H4 (cell line): ENCODE results near the gene XIST. TPM values are rescaled to one million over a fixed set of nuclear protein-coding genes. Genes with fewer than 3 reads are reported as not detected.
"Not testable (repeated sequence)": the region's sequence is repeated elsewhere in the genome, so short reads cannot be mapped to it uniquely, and the experiment has no call there.

Experiments
- DNase-seq: peaks from one replicate; pipeline ENCODE4 v3.0.0-alpha.2; 2015; ENCODE audit warnings: low spot score
- total RNA-seq: library from RNA; depleted of rRNA; stranded (reverse); fragments of >200 nt; shearing (Covaris generic); gene quantifications from 2 replicates; pipeline ENCODE4 v1.2.3, GENCODE V29; 2014; rRNA removed

Gene XIST
- not detected in 2 replicates for total RNA-seq

- no peak for DNase-seq
Observed at GRCh38 chrX:73852467-73852866, at the start of gene XIST. XIST (minus strand) TSS chrX:73852714.

GRCh38 chrX:73898315-73898714 lies 45.8 kb upstream of the XIST start:
- DNase-seq = not testable (repeated sequence)

- DNase-seq = not testable (repeated sequence)
Observed at GRCh38 chrX:73892515-73893090, 40.1 kb upstream of the XIST start.

- DNase-seq = not testable (repeated sequence)
Observed at GRCh38 chrX:73882260-73882659, 29.7 kb upstream of the XIST start.

GRCh38 chrX:73877687-73878086 lies 25.2 kb upstream of the XIST start:
- no peak for DNase-seq

GRCh38 chrX:73876911-73877310 lies 24.4 kb upstream of the XIST start:
- no peak for DNase-seq

GRCh38 chrX:73868916-73869315 lies 16.4 kb upstream of the XIST start:
- no peak for DNase-seq

- no peak for DNase-seq
Observed at GRCh38 chrX:73867144-73867543, 14.6 kb upstream of the XIST start.

DNA sequence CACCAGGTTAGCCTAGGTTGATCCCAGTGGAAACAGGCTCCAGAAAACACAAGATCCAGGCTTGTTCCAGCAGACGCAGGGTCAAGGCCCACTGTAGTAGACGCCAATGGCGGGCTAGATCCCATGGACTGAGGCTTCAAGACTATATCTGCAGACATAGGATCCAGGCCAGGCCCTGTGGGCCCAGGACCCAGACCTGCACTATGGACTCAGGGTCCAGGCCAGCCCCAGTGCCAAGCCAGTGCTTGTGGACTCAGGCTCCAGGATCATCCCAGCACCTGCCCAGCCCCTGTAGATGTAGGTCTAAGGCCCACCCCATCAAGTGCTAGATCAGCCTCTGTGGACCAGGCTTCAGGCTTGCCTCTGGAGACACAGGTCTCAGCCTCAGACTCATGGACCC lies 11.3 kb upstream of the XIST start:
- DNase-seq = no peak

DNA sequence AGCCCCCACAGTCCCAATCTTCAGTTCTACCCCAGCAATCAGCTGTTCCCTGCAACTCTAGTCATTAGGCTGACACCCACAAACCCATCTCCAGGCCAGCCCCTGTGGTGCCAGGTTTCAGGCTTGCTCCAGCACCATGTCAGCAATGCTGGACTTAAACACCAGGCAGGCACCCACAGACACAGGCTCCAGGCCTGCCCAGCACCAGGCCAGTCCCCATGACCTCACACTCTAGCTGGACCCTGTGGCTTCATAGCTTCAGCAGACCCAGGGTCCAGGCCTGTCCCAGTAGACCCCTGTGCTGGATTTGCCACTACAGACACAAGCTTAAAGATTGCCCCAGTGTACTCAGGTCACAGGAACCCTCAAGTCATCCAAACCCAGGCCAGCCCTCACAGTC lies 10.8 kb upstream of the XIST start:
- no peak for DNase-seq

GRCh38 chrX:73859622-73860021 lies 7.1 kb upstream of the XIST start:
- no peak for DNase-seq

DNA sequence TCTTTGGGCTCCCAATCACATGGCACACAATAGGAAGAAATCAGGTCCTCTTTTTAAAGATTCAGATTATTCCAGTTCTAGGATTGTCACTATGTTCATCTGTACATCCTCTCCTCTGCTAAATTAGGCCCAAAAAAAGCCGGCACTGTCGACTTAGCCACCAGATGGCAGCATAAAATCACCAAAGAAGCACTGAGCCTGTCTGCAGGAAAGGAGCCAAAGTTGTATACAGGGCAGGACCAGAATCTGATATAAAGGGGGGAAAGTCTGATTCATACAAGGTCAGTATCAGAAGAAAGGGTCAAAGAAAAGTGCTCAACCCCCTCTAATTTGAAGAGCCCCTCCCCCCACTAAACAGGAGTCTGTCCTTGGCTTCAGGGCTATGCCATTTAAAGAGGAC lies 3.0 kb upstream of the XIST start:
- DNase-seq = peak; percentile 54

DNA sequence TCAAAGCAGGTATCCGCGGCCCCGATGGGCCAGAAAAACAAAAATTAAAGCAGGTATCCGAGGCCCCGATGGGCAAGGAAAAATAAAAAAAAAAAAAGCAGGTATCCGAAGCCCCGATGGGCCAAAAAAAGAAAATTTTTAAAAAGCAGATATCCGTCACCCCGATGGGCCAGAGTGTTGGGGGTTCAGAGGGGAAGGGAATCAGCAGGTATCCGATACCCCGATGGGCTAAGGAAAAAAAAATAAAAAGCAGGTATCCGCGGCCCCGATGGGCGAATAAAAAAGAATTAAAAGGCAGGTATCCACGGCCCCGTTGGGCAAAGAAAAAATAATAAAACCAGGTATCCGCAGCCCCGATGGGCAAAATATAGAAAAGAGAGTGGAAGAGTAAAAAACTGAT lies 492 bp downstream of the XIST start:
- no peak for DNase-seq

DNA sequence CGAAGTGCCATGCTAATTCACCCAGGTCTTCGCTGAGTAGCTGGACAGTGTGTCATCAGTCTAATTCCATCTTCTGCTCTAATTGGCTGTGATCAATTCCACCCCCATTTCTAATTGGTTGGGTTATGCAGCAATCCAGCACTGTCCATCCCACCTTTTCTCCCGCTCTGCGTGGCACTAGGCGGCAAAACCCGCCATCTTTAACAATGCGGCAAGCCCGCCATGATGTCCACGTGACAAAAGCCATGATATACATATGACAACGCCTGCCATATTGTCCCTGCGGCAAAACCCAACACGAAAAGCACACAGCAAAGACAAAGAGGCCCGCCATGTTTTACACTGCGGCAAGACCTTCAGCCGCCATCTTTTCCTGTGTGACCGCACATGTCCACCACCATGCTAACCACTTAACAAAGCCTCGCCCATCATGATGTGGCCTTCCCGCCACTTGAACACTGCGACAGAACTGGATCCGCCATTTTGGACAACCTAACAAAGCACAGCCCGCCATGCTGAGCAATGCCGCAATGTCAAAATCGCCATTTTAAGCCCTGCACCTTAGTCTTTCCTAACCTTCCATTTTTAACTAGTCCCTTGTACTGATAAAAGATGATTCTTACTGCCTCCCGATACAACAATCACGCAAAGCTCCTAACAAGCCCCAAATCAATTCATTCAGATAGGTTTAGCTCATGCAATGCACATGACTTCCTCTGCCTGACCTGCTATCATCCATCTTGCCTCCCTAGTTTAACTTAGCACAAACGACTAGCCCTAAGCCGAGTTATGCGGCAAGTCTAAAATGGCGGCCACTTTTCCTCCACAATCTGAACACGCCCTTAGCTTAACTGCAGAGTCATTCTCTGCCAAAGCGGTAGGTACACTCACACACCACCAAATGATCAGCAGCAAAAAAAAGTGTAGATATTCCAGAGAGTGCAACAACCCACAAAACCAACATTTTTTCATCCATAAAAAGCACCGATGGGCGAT lies 1.2 kb downstream of the XIST start:
- DNase-seq = no peak

- peak; percentile 44 for DNase-seq
Observed at GRCh38 chrX:73850124-73851013, 2.1 kb downstream of the XIST start.

DNA sequence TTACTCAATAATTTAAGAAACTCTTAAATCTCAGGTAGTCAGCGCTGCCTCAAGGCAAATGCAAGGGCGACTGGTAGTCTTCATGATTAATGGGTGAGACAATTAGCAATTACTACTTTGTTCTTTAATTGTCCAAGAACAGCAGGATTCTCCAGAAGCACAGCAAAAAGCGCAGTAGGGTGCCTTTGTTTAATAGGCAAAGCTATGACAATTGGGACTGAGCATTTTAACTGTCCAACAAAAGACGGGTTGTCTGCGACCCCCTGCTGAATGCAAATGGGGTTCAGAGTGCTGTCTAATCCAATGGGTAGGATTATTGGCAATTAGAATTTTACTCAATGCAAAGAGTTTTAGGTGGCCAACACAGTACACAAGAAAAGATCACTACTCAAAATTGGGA lies 3.4 kb downstream of the XIST start:
- DNase-seq = no peak

- no peak for DNase-seq
Observed at GRCh38 chrX:73847991-73848390, 4.5 kb downstream of the XIST start.

GRCh38 chrX:73847100-73847499 lies 5.4 kb downstream of the XIST start:
- DNase-seq = no peak

DNA sequence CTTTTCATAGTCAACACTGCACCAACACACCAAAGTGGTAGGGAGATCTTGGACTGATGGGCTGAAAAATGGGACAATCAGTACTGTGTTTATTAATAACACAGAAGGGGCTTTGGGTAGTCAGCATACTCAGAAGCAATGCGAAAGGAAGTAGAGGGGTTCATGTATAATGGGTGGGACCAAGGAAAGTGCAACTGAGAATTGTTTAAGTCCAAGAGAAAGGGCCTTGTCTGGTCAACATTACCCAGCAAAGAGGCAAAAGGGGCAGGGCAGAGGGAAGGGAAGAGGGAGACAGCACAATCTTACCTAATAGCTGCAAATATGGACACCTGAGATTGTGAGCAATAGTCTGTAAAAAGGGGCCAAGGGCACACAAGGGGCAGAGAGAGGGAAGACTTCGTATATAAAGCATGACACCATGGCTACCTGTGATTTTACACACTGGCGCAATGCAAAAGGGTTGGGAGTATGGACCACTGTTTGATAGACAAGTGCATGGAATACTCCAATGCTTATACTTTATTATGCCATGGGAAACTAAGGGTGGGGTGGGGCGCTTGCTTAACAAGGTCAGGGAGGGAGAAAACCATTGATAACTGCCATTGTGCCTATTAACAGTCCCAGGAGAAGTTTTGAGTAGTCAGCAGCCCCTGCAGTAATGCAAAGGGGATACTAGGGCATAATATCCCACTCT lies 9.8 kb downstream of the XIST start:
- DNase-seq = no peak

GRCh38 chrX:73841337-73841736 lies 11.2 kb downstream of the XIST start:
- DNase-seq = no peak

GRCh38 chrX:73840120-73840924 lies 12.2 kb downstream of the XIST start:
- no peak for DNase-seq
